DOHH2 (cell line): ENCODE results near the gene UBE2S.

Experiments
- EZH2phosphoT487 ChIP-seq: fragments of 200-600 bp; sonication (generic); IDR thresholded peaks from 2 replicates; pipeline ENCODE4 v1.6.1; 2017; ENCODE audit warnings: borderline replicate concordance, mild to moderate bottlenecking, antibody characterized with exemption, low read length, moderate library complexity, mixed read lengths
- TF ChIP-seq, protein P1 (sequence below): fragments of 200-600 bp; sonication (generic); IDR thresholded peaks from one replicate; pipeline ENCODE4 v1.5.1; 2014; ENCODE audit warnings: antibody characterized with exemption, mild to moderate bottlenecking, low read depth, low read length; ENCODE audit not compliant: poor library complexity, severe bottlenecking

DNA sequence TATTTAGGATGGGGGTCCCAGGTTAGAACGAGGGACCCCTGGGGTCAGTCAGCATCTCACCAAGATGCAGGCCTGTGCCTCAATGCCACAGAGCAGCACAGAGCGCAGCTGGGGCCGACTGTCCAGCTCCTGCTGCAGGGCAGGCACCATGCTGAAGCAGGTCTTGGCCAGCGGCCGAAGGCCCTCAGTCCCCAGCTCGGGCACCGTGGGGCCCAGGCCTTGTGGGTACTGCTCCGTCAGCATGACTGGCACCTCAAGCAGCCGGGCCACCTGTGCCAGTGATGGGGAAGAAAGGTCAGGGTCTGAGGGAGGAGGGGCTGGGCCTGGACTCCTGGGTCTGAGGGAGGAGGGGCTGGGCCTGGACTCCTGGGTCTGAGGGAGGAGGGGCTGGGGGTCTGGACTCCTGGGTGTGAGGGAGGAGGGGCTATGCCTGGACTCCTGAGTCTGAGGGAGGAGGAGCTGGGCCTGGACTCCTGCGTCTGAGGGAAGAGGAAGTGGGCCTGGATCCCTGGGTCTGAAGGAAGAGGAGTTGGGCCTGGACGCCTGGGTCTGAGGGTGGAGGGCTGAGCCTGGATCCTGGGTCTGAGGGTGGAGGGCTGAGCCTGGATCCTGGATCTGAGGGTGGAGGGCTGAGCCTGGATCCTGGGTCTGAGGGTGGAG, 48.1 kb upstream of the UBE2S start:
- TF ChIP-seq, protein P1, sequence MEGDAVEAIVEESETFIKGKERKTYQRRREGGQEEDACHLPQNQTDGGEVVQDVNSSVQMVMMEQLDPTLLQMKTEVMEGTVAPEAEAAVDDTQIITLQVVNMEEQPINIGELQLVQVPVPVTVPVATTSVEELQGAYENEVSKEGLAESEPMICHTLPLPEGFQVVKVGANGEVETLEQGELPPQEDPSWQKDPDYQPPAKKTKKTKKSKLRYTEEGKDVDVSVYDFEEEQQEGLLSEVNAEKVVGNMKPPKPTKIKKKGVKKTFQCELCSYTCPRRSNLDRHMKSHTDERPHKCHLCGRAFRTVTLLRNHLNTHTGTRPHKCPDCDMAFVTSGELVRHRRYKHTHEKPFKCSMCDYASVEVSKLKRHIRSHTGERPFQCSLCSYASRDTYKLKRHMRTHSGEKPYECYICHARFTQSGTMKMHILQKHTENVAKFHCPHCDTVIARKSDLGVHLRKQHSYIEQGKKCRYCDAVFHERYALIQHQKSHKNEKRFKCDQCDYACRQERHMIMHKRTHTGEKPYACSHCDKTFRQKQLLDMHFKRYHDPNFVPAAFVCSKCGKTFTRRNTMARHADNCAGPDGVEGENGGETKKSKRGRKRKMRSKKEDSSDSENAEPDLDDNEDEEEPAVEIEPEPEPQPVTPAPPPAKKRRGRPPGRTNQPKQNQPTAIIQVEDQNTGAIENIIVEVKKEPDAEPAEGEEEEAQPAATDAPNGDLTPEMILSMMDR = no peak
- no peak for TF ChIP-seq EZH2phosphoT487
